ENCODE data around the gene CDK3. TPM values are rescaled to one million over a fixed set of nuclear protein-coding genes. Genes with fewer than 3 reads are reported as not detected.

The CDK3 gene
- total RNA-seq, 1 experiment from 2014 or later: 11.7 TPM

GRCh38 chr17:76007850-76008165, 7.2 kb downstream of the CDK3 start:
- Histone ChIP-seq H3K23me2 (ENCODE audit: insufficient read length, low read depth, low read length, poor library complexity, severe bottlenecking) (no peaks in the 10 kb centered on the region), H2AK5ac (ENCODE audit: insufficient read length, low read length) (no peak overlapping the region), H2BK5ac (ENCODE audit: insufficient read length, low read length) (no peak overlapping the region), H2AFZ (ENCODE audit: low read length) (no peak overlapping the region), H4K20me1 (ENCODE audit: control insufficient read depth, insufficient read depth, insufficient read length) (no peaks in the 10 kb centered on the region), H3K79me1 (ENCODE audit: insufficient read depth, low read depth, low read length, poor library complexity, severe bottlenecking) (no peaks in the 10 kb centered on the region), H3K18ac (ENCODE audit: insufficient read length, low read depth, low read length) (no peak overlapping the region), H3K27ac (ENCODE audit: insufficient read length, low read depth, low read length) (no peak overlapping the region), H4K5ac (ENCODE audit: insufficient read length, low read depth, low read length) (no peak overlapping the region), H3K4me1 (ENCODE audit: insufficient read depth, low read length) (no peaks in the 10 kb centered on the region), H3K56ac (ENCODE audit: insufficient read length, low read depth, low read length) (no peak overlapping the region), H3K4me2 (ENCODE audit: insufficient read depth, insufficient read length, low read length) (no peak overlapping the region), H3K23ac (ENCODE audit: insufficient read length, low read depth, low read length) (no peak overlapping the region), H4K8ac (replicated peaks; ENCODE audit: insufficient read length, low read depth, low read length) (no peak overlapping the region), H2BK120ac (ENCODE audit: low read depth, low read length, poor library complexity, severe bottlenecking) (no peak overlapping the region), H3K9ac (ENCODE audit: extremely low read depth, insufficient read length, low read length) (no peak overlapping the region), H3K4ac (ENCODE audit: low read depth, low read length) (no peak overlapping the region), H3K9me3 (ENCODE audit: control insufficient read depth, low read depth, low read length) (no peaks in the 10 kb centered on the region), H3T11ph (ENCODE audit: low read length) (no peak overlapping the region), H4K91ac (ENCODE audit: insufficient read length, low read depth, low read length) (no peak overlapping the region), H2BK20ac (ENCODE audit: low read depth, low read length, poor library complexity, severe bottlenecking) (no peak overlapping the region), H3K79me2 (ENCODE audit: insufficient read depth, low read length) (no peaks in the 10 kb centered on the region), H3K14ac (ENCODE audit: insufficient read depth, low read length) (no peak overlapping the region), H2BK12ac (ENCODE audit: insufficient read length, low read depth, low read length) (no peak overlapping the region), H2BK15ac (ENCODE audit: low read depth, low read length) (no peak overlapping the region), H3K27me3 (ENCODE audit: insufficient read depth, low read length) (no peaks in the 10 kb centered on the region)
- no peak overlapping the region for H3K4me3 Mint-ChIP-seq
- peaks cover 2 to 18% (median 9%) of the 10 kb centered on the region in 3 experiments; a peak in 6 of 7 replicates for H3K36me3 Mint-ChIP-seq (ENCODE audit: insufficient read depth in 1 of 3, low read depth in 3 of 3)
- no peak for TF ChIP-seq CTCF (conservative IDR thresholded peaks at IDR 0.05)
- H3K4me1 Mint-ChIP-seq: peaks cover 2 to 5% of the 10 kb centered on the region in 2 experiments
- peaks cover 0 to 2% of the 10 kb centered on the region in 2 experiments; a peak in 3 of 5 replicates for H3K9me3 Mint-ChIP-seq
- peaks cover 4% of the 10 kb centered on the region for H3K27me3 Mint-ChIP-seq (ENCODE audit: low read depth)
- DNase-seq: no peak
- no CpG with 5 or more reads among the region's 16 CpGs for WGBS (ENCODE audit: extremely low coverage, insufficient read length, low lambda C conversion rate)
- no peak overlapping the region; a peak in 1 of 7 replicates for H3K27ac Mint-ChIP-seq

Data from H9 (cell line).